ENCODE data around the gene PRR3.

- TF ChIP-seq CTCF (IDR thresholded peaks at IDR 0.05): no peak
- TF ChIP-seq POLR2A (IDR thresholded peaks at IDR 0.05): no peak
These were observed 9.6 kb upstream of the PRR3 start for GRCh38 chr6:30547454-30547853.

Measured in body of pancreas (tissue), 4 donors.